GM23338 (cell line): ENCODE measurements around the gene EPHA3. TPM values are rescaled to one million over a fixed set of nuclear protein-coding genes. Genes with fewer than 3 reads are reported as not detected.

Source experiments
- ATAC-seq: fragments of 200-7000 bp; cut with Tn5 transposase; 3 replicates; pipeline ENCODE4 v1.9.1; 2020
- DNase-seq: peaks from one replicate; pipeline ENCODE4 v3.0.0-alpha.2; 2015; ENCODE audit warnings: low spot score
- H2AFZ ChIP-seq: fragments of 200-600 bp; sonication (generic); 2 replicates; pipeline ENCODE4 v1.8.0; 2016; ENCODE audit warnings: antibody characterized with exemption, mild to moderate bottlenecking, moderate library complexity
- H3F3A ChIP-seq: fragments of 200-600 bp; sonication (generic); replicated peaks from 2 replicates; pipeline ENCODE4 v1.8.0; 2017; ENCODE audit warnings: antibody characterized with exemption, mixed run types, low read depth
- H3K27ac ChIP-seq: fragments of 200-600 bp; sonication (generic); 2 replicates; pipeline ENCODE4 v1.6.1; 2016; ENCODE audit warnings: low read depth
- H3K27me3 ChIP-seq: fragments of 200-600 bp; sonication (generic); 2 replicates; pipeline ENCODE4 v1.8.0; 2016; ENCODE audit warnings: mild to moderate bottlenecking, mixed run types, moderate library complexity; ENCODE audit not compliant: insufficient read depth
- H3K36me3 ChIP-seq: fragments of 200-600 bp; sonication (generic); 2 replicates; pipeline ENCODE4 v1.8.0; 2016; ENCODE audit warnings: mild to moderate bottlenecking; ENCODE audit not compliant: insufficient read depth
- H3K4me1 ChIP-seq: fragments of 200-600 bp; sonication (generic); 2 replicates; pipeline ENCODE4 v1.8.0; 2016; ENCODE audit warnings: mild to moderate bottlenecking, moderate library complexity; ENCODE audit not compliant: insufficient read depth
- H3K4me2 ChIP-seq: fragments of 200-600 bp; sonication (generic); 2 replicates; pipeline ENCODE4 v1.7.1; 2017; ENCODE audit warnings: mixed run types
- H3K4me3 ChIP-seq: fragments of 200-600 bp; sonication (generic); 2 replicates; pipeline ENCODE4 v1.6.1; 2016; ENCODE audit warnings: mixed run types
- H3K79me2 ChIP-seq: fragments of 200-600 bp; sonication (generic); replicated peaks from 2 replicates; pipeline ENCODE4 v1.8.0; 2017; ENCODE audit warnings: mild to moderate bottlenecking; ENCODE audit not compliant: insufficient read depth
- H3K9me2 ChIP-seq: fragments of 200-600 bp; sonication (generic); 2 replicates; pipeline ENCODE4 v1.8.0; 2017; ENCODE audit not compliant: insufficient read depth
- H4K20me1 ChIP-seq: fragments of 200-600 bp; sonication (generic); replicated peaks from 2 replicates; pipeline ENCODE4 v1.8.0; 2017; ENCODE audit warnings: mild to moderate bottlenecking; ENCODE audit not compliant: insufficient read depth
- H3K27ac Mint-ChIP-seq: 2 replicates; pipeline ENCODE4 v1.8.0; 2020; ENCODE audit warnings: inconsistent platforms, mild to moderate bottlenecking, moderate library complexity, mixed read lengths
- H3K27me3 Mint-ChIP-seq: 3 replicates; pipeline ENCODE4 v1.8.0; 2022; ENCODE audit warnings: low read depth, mild to moderate bottlenecking, moderate library complexity, mixed read lengths, inconsistent platforms; ENCODE audit not compliant: insufficient read depth, poor library complexity
- H3K36me3 Mint-ChIP-seq: 3 replicates; pipeline ENCODE4 v1.8.0; 2021; ENCODE audit warnings: low read depth, mild to moderate bottlenecking, inconsistent platforms, moderate library complexity, mixed read lengths
- H3K4me1 Mint-ChIP-seq: 3 replicates; pipeline ENCODE4 v1.8.0; 2020; ENCODE audit warnings: mild to moderate bottlenecking, inconsistent platforms, mixed read lengths
- H3K4me3 Mint-ChIP-seq: 3 replicates; pipeline ENCODE4 v1.8.0; 2021; ENCODE audit warnings: moderate library complexity, mild to moderate bottlenecking, inconsistent platforms, mixed read lengths
- H3K9me3 Mint-ChIP-seq: 3 replicates; pipeline ENCODE4 v1.8.0; 2020; ENCODE audit warnings: moderate library complexity, mild to moderate bottlenecking, inconsistent platforms, mixed read lengths
- EZH2phosphoT487 ChIP-seq: fragments of 200-600 bp; sonication (generic); IDR thresholded peaks from one replicate; pipeline ENCODE4 v1.8.1; 2018; ENCODE audit warnings: antibody characterized with exemption; ENCODE audit not compliant: unreplicated experiment
- POLR2AphosphoS5 ChIP-seq: IDR thresholded peaks from 2 replicates; pipeline ENCODE4 v1.6.1; 2016; ENCODE audit warnings: antibody characterized with exemption, low read depth
- polyA plus RNA-seq: library from polyadenylated mRNA; unstranded; fragments of >200 nt; fragmentation: Nextera tagmentation; extraction: Ambion mirVana; gene quantifications from 2 replicates; pipeline ENCODE4 v1.2.1, GENCODE V29; 2016
- total RNA-seq: library from RNA; depleted of rRNA; stranded (reverse); fragments of >200 nt; shearing (Covaris generic); gene quantifications from 2 replicates; pipeline ENCODE4 v1.2.3, GENCODE V29; 2014
- TF ChIP-seq, protein P1 (sequence below), 2 experiments: fragments of 200-600 bp in 1 of 2; sonication (generic) in 1 of 2; conservative IDR thresholded peaks; 2 replicates each; pipeline versions ENCODE4 v1.5.1 to v1.6.1; 2016 to 2017; ENCODE audit warnings: antibody characterized with exemption in 2 of 2, low read depth in 2 of 2, mild to moderate bottlenecking in 2 of 2, moderate library complexity in 1 of 2
- TF ChIP-seq, protein P2 (sequence below): IDR thresholded peaks from 2 replicates; pipeline ENCODE4 v1.6.1; 2016; ENCODE audit warnings: antibody characterized with exemption
- TF ChIP-seq, protein P3 (sequence below): fragments of 250-450 bp; sonication (Bioruptor Pico); IDR thresholded peaks from 2 replicates; pipeline ENCODE4 v1.5.0; 2020; ENCODE audit warnings: mild to moderate bottlenecking, moderate library complexity

EPHA3 gene
- total and polyA plus RNA-seq, 2 experiments from 2014 or later: 0.05 to 0.21 TPM

DNA sequence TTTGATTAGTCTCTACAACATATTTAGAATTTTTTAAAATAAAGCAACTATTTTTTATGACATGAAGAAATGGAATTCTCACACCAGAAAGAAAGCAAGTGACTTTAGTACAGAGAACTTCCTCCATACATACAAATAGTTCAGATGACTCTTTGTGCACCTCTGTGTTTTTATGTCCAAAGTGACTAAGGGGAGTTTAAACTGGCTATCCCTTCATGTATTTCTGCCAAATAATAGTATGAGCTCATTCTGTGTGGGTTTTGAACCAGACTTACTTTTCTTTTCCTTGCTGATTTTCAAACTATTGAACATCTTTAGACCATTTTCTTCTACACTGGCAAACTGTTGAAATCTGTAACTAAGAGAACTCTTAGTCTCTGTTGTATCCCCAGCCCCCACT lies 196.3 kb downstream of the EPHA3 start:
- no peaks in the 10 kb centered on the region for H3F3A ChIP-seq
- H3K9me3 Mint-ChIP-seq: no peaks in the 10 kb centered on the region
- no peak overlapping the region for H3K4me2 ChIP-seq
- no peak for DNase-seq
- no peaks in the 10 kb centered on the region for H3K27me3 ChIP-seq
- no peaks in the 10 kb centered on the region for H3K4me1 ChIP-seq
- H3K9me2 ChIP-seq: no peaks in the 10 kb centered on the region
- H4K20me1 ChIP-seq: no peaks in the 10 kb centered on the region
- no peaks in the 10 kb centered on the region for H3K36me3 Mint-ChIP-seq
- no peaks in the 10 kb centered on the region for H3K4me1 Mint-ChIP-seq
- ATAC-seq: no peak
- H3K27me3 Mint-ChIP-seq: no peaks in the 10 kb centered on the region
- no peak for TF ChIP-seq EZH2phosphoT487
- TF ChIP-seq, protein P1, sequence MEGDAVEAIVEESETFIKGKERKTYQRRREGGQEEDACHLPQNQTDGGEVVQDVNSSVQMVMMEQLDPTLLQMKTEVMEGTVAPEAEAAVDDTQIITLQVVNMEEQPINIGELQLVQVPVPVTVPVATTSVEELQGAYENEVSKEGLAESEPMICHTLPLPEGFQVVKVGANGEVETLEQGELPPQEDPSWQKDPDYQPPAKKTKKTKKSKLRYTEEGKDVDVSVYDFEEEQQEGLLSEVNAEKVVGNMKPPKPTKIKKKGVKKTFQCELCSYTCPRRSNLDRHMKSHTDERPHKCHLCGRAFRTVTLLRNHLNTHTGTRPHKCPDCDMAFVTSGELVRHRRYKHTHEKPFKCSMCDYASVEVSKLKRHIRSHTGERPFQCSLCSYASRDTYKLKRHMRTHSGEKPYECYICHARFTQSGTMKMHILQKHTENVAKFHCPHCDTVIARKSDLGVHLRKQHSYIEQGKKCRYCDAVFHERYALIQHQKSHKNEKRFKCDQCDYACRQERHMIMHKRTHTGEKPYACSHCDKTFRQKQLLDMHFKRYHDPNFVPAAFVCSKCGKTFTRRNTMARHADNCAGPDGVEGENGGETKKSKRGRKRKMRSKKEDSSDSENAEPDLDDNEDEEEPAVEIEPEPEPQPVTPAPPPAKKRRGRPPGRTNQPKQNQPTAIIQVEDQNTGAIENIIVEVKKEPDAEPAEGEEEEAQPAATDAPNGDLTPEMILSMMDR (conservative IDR thresholded peaks at IDR 0.05; ENCODE audit: low read depth in 2 of 2): no peak
- TF ChIP-seq, protein P2, sequence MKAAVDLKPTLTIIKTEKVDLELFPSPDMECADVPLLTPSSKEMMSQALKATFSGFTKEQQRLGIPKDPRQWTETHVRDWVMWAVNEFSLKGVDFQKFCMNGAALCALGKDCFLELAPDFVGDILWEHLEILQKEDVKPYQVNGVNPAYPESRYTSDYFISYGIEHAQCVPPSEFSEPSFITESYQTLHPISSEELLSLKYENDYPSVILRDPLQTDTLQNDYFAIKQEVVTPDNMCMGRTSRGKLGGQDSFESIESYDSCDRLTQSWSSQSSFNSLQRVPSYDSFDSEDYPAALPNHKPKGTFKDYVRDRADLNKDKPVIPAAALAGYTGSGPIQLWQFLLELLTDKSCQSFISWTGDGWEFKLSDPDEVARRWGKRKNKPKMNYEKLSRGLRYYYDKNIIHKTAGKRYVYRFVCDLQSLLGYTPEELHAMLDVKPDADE: no peak
- no peak overlapping the region for H3K4me3 ChIP-seq
- H3K27ac Mint-ChIP-seq: peak overlapping the region; percentile 7; the same call in 1 of the 2 replicates
- H3K27ac ChIP-seq: no peak overlapping the region
- no peaks in the 10 kb centered on the region for H3K79me2 ChIP-seq
- H3K4me3 Mint-ChIP-seq: no peak overlapping the region
- no peaks in the 10 kb centered on the region for H3K36me3 ChIP-seq
- peak overlapping the region; percentile 19; the same call in 1 of the 2 replicates for H2AFZ ChIP-seq

DNA sequence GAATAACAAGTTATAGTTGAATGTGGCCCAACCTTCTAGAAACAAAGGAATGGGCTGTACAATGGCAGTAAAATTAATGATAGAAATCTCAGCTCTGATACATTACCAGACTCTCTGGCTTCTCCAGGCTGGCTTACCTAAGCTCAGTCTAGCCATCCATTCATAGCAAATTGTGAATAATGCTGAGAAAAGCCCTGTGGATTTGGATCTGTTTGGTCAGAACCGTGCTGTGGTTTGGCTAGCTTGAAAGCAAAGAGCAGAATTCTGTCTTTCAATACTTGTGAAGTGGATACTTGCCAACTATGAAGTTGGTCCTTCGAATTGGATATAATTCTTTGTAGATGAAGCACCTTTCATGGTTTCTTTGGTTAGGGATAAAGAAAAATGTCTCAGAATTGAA lies 199.1 kb downstream of the EPHA3 start:
- DNase-seq (no peak), ATAC-seq (no peak)
- Histone ChIP-seq H3K79me2 (no peaks in the 10 kb centered on the region), H3K27me3 (no peaks in the 10 kb centered on the region), H4K20me1 (no peaks in the 10 kb centered on the region), H3K4me1 (no peaks in the 10 kb centered on the region), H3K27ac (no peak overlapping the region), H2AFZ (no peak overlapping the region), H3K4me3 (no peak overlapping the region), H3K4me2 (no peak overlapping the region), H3K36me3 (no peaks in the 10 kb centered on the region), H3F3A (no peaks in the 10 kb centered on the region), H3K9me2 (no peaks in the 10 kb centered on the region)
- Mint-ChIP-seq H3K9me3 (no peaks in the 10 kb centered on the region), H3K4me3 (no peak overlapping the region), H3K27ac (no peak overlapping the region), H3K27me3 (no peaks in the 10 kb centered on the region), H3K36me3 (no peaks in the 10 kb centered on the region), H3K4me1 (no peaks in the 10 kb centered on the region)
- TF ChIP-seq, protein P2: no peak
- TF ChIP-seq EZH2phosphoT487: no peak
- TF ChIP-seq, protein P1 (conservative IDR thresholded peaks at IDR 0.05; ENCODE audit: low read depth in 2 of 2): no peak
- no peak for TF ChIP-seq POLR2AphosphoS5
- TF ChIP-seq, protein P3, sequence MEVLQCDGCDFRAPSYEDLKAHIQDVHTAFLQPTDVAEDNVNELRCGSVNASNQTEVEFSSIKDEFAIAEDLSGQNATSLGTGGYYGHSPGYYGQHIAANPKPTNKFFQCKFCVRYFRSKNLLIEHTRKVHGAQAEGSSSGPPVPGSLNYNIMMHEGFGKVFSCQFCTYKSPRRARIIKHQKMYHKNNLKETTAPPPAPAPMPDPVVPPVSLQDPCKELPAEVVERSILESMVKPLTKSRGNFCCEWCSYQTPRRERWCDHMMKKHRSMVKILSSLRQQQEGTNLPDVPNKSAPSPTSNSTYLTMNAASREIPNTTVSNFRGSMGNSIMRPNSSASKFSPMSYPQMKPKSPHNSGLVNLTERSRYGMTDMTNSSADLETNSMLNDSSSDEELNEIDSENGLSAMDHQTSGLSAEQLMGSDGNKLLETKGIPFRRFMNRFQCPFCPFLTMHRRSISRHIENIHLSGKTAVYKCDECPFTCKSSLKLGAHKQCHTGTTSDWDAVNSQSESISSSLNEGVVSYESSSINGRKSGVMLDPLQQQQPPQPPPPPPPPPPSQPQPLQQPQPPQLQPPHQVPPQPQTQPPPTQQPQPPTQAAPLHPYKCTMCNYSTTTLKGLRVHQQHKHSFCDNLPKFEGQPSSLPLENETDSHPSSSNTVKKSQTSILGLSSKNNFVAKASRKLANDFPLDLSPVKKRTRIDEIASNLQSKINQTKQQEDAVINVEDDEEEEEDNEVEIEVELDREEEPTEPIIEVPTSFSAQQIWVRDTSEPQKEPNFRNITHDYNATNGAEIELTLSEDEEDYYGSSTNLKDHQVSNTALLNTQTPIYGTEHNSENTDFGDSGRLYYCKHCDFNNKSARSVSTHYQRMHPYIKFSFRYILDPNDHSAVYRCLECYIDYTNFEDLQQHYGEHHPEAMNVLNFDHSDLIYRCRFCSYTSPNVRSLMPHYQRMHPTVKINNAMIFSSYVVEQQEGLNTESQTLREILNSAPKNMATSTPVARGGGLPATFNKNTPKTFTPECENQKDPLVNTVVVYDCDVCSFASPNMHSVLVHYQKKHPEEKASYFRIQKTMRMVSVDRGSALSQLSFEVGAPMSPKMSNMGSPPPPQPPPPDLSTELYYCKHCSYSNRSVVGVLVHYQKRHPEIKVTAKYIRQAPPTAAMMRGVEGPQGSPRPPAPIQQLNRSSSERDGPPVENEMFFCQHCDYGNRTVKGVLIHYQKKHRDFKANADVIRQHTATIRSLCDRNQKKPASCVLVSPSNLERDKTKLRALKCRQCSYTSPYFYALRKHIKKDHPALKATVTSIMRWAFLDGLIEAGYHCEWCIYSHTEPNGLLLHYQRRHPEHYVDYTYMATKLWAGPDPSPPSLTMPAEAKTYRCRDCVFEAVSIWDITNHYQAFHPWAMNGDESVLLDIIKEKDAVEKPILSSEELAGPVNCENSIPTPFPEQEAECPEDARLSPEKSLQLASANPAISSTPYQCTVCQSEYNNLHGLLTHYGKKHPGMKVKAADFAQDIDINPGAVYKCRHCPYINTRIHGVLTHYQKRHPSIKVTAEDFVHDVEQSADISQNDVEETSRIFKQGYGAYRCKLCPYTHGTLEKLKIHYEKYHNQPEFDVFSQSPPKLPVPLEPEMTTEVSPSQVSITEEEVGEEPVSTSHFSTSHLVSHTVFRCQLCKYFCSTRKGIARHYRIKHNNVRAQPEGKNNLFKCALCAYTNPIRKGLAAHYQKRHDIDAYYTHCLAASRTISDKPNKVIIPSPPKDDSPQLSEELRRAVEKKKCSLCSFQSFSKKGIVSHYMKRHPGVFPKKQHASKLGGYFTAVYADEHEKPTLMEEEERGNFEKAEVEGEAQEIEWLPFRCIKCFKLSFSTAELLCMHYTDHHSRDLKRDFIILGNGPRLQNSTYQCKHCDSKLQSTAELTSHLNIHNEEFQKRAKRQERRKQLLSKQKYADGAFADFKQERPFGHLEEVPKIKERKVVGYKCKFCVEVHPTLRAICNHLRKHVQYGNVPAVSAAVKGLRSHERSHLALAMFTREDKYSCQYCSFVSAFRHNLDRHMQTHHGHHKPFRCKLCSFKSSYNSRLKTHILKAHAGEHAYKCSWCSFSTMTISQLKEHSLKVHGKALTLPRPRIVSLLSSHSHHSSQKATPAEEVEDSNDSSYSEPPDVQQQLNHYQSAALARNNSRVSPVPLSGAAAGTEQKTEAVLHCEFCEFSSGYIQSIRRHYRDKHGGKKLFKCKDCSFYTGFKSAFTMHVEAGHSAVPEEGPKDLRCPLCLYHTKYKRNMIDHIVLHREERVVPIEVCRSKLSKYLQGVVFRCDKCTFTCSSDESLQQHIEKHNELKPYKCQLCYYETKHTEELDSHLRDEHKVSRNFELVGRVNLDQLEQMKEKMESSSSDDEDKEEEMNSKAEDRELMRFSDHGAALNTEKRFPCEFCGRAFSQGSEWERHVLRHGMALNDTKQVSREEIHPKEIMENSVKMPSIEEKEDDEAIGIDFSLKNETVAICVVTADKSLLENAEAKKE: no peak
